Body of pancreas (tissue), 4 donors: ENCODE data around the gene VWA8.

Experiments
- POLR2A ChIP-seq, 3 donors: fragments of 450-650 bp; IDR thresholded peaks; one replicate each; pipeline ENCODE4 v1.6.1; 2016; ENCODE audit warnings: antibody characterized with exemption in 3 of 3, mild to moderate bottlenecking in 2 of 3
- TF ChIP-seq, protein P1 (sequence below), 7 experiments: fragments of 450-650 bp in 4 of 7; fragments of 200-600 bp in 3 of 7; sonication (generic) in 3 of 7; IDR thresholded peaks; one replicate each; pipeline ENCODE4 v1.5.1; 2016 to 2019; ENCODE audit warnings: antibody characterized with exemption in 7 of 7

DNA sequence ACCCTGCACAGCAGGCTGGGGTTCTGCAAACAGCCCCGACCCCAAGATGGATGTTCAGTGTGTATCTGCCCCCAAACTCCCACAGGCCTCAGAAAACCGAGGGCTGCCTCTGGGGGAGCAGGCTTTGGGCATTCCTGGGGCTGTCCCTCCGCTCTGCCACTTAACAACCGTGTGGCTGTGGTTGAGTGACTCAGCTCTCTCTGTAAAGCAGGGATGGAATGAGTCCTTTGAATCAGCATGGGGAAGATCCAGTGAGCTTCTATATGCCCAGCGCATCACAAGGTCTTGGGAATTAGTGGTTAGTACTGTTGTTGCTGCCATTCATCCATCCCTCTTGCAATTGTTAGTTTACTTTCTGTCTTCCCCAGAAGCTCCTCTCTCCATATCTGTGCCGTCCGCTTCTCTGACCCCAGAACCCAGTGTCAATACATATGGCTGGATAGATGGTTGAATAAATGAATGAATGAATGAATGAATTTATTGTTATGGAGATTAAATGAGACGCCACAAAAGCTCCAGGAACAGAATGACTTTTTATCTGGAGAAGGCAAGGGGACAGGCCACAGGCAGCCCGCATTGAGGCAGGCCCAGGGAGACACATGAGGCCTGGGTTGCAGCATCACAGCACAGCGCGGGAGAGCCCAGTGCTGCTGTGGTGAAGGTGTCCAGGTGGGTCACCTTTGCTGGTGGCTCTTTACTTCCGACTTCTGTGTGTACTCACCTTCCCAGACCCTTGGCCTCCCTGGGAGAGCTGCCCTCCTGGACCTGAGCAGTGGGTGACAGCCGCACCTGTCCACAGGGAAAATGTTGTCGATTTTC is 414.3 kb downstream of the VWA8 start:
- TF ChIP-seq, protein P1, sequence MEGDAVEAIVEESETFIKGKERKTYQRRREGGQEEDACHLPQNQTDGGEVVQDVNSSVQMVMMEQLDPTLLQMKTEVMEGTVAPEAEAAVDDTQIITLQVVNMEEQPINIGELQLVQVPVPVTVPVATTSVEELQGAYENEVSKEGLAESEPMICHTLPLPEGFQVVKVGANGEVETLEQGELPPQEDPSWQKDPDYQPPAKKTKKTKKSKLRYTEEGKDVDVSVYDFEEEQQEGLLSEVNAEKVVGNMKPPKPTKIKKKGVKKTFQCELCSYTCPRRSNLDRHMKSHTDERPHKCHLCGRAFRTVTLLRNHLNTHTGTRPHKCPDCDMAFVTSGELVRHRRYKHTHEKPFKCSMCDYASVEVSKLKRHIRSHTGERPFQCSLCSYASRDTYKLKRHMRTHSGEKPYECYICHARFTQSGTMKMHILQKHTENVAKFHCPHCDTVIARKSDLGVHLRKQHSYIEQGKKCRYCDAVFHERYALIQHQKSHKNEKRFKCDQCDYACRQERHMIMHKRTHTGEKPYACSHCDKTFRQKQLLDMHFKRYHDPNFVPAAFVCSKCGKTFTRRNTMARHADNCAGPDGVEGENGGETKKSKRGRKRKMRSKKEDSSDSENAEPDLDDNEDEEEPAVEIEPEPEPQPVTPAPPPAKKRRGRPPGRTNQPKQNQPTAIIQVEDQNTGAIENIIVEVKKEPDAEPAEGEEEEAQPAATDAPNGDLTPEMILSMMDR (IDR thresholded peaks at IDR 0.05) = no peak
- no peak for TF ChIP-seq POLR2A (IDR thresholded peaks at IDR 0.05)
